ENCODE measurements around the gene GOLPH3L.
"Not testable (repeated sequence)": the region's sequence is repeated elsewhere in the genome, so short reads cannot be mapped to it uniquely, and the experiment has no call there.

Gene GOLPH3L

DNA sequence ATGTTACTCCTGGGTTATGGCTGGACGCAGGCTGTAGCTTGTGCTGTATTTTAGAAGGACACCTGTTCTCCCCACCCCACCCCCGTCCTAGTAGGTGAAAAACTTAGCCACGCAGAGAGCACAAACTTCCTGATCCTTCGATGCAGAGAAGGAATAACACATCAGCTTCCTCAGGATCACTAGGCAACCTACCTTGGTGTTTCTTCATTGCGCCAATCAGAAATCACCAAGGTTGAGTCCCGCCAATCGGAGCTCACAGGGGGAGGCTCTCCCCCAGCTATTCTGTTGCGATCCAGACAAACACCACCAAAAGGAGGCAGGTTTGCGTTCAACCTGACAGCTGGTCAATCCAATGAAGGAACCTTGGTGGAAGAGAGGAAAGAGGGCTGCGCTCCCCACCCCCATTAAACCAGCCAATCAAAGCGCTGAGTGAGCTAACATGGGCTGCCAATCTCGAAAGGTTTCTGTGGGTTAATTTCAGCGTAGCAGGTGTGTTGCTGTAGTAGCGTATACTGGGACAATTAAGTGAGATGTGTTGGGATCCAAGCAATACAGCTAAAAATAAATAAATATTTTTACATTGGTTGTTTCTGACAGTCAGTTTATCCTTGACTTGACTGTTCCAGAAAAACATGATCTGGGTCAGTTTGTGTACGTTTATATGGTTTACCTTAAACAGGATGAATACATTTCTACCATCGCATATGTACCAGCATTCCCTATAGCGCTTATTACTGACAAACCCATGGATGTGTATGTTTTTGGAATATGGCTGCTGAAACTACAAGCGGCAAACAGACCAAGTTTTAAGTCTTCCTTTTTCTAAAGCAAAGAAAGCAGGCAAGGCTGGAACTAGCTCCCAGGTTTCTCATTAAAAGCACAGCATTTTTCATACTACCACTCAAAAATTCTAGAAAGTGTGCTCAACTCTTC lies at the start of gene GOLPH3L:
Gene GOLPH3L (minus strand): TSS at position 160 of the 933 bp plus-strand sequence. CDS start 2,316 bp downstream, outside the sequence.
- peak; percentile 99 for DNase-seq

GRCh38 chr1:150730130-150730721 lies 33.3 kb upstream of the GOLPH3L start:
- DNase-seq: no peak

DNA sequence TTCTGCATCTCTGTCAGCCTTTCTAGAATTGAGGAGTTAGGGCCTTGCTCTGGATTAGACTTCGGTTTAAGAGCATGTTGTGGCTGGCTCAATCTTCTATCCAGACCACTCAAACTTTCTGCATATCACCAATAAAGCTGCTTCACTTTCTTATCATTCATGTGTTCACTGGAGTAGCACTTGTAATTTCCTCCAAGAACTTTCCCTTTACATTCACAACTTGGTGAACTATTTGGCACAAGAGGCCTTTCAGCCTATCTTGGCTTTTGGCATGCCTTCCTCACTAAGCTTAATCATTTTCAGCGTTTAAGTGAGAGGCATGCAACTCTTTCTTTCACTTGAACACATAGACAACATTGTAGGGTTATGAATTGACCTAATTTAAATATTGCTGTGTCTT lies 27.4 kb upstream of the GOLPH3L start:
- DNase-seq: no peak

DNA sequence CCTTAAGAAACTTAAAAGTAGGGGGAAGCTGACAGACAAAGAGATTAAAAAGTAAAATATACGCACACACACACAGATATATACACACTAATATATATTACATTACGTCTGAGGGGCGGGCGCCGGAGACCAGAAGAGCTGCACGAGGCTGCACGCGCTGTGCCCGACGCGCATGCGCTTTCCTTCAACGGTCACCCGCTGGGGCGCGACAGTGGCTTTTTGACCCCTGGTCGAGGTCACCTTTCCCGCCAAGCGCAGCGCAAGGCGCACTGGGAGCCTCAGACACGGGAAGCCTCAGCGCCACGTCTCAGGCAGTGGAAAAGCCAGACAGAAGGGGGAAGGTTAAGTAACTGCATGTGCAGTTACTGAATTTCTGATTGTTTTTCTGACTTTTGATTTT lies 23.7 kb upstream of the GOLPH3L start, which contains the start of gene HORMAD1:
Gene HORMAD1 (minus strand): TSS at position 193 of the 400 bp plus-strand sequence. CDS start 1,390 bp downstream, outside the sequence.
- no peak for DNase-seq

GRCh38 chr1:150720098-150720497 lies 23.1 kb upstream of the GOLPH3L start:
- no peak for DNase-seq

DNA sequence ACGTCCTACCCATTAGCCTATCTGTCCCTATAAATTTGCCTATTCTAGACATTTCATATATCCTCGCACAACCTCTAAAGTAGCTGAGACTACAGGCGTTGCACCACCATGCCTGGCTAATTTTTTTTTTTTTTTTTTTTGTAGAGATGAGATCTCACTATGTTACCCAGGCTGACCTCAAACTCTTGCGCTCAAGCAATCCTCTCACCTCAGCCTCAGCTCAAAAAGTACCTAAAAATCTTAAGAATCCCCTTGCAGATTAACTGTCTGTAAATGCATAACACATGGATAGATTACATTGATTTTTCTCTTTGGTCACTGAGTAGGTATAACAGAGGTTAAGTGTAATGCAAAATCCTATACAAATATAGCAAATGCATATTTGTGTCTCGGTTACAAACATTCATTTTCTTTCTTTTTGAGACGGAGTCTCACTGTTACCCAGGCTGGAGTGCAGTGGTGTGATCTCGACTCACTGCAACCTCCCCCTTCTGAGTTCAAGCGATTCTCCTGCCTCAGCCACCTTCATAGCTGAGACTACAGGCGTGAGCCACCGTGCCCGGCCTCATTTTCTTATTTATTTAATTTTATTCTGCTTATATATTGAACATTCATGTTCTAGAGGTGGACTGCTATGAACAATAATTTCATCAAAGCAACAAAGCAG lies 21.4 kb upstream of the GOLPH3L start:
- DNase-seq: no peak

DNA sequence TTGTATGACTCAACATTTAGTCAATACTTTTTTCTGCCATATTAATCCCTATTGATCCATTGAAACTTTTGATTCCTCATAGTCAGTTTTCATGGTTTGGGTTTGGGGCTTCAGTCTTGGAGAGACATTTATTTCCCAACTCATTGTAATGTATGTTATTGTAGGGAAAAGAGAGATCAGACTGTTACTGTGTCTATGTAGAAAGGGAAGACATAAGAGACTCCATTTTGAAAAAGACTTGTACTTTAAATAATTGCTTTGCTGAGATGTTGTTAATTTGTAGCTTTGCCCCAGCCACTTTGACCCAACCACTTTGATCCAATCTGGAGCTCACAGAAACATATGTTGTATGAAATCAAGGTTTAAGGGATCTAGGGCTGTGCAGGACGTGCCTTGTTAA lies 12.1 kb upstream of the GOLPH3L start:
- DNase-seq: not testable (repeated sequence)

DNA sequence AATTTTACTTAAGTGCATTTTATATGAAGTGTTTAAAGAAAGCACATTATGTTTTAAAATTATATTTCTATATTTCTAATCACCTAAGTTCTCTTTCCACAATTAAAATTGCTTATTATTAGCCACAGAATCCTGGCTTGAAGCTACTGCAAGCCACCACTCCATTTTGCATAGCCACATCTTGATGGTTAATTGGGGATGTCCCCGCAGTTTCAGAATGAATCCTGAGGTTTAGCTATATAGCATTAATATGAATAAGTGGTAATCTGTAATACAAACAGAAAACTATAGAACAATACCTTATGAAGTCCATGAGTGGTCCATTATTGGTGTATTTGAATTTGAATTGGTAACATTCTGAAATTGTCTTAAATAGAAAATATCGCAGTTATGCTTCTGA lies 11.6 kb upstream of the GOLPH3L start:
- DNase-seq: no peak

DNA sequence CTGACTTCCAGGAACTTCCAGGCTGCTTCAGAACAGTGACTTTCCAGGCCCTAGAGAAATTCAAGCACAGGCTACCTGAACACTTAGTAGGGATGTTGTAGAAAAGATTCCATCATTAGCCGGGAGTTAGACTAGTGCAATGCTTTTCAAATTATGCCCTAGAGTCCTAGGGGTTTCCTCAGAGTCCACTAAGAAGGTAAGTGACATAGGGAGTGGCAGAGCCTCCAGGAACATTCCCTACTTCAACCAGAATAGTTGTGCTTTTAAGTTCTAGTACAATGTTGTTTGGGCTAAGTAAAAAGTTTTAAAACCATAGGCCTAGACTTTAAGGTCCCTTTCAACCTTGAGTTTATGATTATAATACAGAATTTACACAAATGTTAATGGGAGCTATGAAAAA lies 9.1 kb upstream of the GOLPH3L start:
- no peak for DNase-seq

DNA sequence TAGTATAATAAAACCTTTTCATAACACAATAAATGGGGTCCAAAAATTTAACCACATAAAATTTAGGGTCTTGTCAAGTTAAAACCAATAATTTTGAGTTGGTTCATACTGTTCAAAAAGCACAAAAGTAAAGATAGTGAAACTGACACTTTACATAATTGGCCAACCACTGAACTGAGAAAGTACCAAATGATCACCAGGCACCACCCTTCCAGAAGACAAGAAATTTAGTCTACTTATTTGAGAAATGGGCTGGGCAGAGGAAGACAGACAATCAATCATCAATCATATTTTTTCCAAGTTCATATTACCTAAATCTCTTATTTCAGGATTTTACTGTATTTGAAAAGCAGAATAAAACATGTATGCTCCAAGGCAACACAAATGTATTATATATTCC lies 6.5 kb upstream of the GOLPH3L start:
- DNase-seq: no peak

GRCh38 chr1:150696590-150696989 lies 364 bp downstream of the GOLPH3L start:
- DNase-seq: peak; percentile 33

- DNase-seq: no peak
These were observed 792 bp downstream of the GOLPH3L start for GRCh38 chr1:150696162-150696561.

- DNase-seq: no peak
These were observed 1.4 kb downstream of the GOLPH3L start for GRCh38 chr1:150695561-150695960.

- no peak for DNase-seq
These were observed 4.2 kb downstream of the GOLPH3L start for GRCh38 chr1:150692720-150693119.

- DNase-seq: no peak
These were observed 8.2 kb downstream of the GOLPH3L start for GRCh38 chr1:150688763-150689162.

GRCh38 chr1:150686275-150686674 lies 10.7 kb downstream of the GOLPH3L start:
- DNase-seq: no peak

GRCh38 chr1:150683914-150684313 lies 13.0 kb downstream of the GOLPH3L start:
- no peak for DNase-seq

DNA sequence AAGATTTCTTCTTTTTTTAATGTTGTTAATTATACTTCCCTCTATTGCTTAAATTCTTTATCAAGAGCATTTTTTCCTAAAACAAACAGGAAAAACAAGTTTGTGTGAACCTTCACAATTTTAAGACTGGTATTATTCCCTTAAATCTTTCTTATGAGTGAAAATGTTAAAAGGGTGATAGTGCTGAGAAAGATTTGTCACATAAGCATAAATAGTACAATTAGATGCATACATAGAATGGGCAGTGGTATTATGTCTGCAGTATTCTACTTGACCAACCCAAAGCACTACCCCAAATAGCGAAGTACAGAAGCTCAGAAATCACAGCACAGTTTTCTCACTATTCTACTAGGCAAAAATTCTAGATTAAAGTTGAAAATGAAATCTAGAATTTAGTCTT lies 18.0 kb downstream of the GOLPH3L start:
- no peak for DNase-seq

- no peak for DNase-seq
These were observed 22.1 kb downstream of the GOLPH3L start for GRCh38 chr1:150674881-150675280.

DNA sequence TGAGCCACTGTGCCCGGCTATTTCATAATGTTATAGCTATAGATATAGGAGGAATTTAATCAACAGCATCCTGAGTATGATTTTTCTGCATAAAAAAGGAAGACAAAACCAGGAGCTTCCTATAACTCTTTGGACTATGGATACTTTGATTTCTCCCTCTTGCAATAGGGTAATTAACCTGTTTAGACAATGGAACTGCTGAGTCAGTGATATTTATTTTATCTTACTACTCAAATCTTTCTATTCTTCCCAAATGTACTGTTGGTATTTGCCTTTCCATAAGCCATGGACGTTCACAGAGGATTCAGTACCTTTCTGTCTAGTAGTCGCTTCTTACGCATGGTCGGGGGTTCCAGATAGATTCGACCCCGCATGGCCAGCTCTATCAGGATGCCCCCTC lies 33.6 kb downstream of the GOLPH3L start:
- no peak for DNase-seq

- DNase-seq: no peak
These were observed 34.1 kb downstream of the GOLPH3L start for GRCh38 chr1:150662811-150663210.

- DNase-seq: no peak
These were observed 35.8 kb downstream of the GOLPH3L start for GRCh38 chr1:150661156-150661555.

- no peak for DNase-seq
These were observed 36.4 kb downstream of the GOLPH3L start for GRCh38 chr1:150660584-150660983.

DNA sequence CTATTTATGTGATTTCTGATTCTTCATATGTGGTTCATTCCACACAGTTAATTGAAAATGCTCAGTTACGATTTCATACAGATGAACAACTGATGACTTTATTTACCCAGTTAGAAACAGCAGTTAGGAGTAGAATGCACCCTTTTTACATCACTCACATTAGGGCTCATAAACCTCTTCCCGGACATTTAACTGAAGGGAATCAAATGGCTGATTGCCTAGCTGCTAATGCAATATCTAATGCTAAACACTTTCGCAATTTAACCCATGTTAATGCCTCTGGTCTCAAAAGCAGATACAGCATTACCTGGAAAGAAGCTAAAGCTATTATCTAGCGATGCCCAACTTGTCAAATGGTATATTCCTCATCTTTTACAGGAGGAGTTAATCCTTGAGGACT lies 39.9 kb downstream of the GOLPH3L start:
- DNase-seq: not testable (repeated sequence)

All from DMS79 treated with DMSO at 0.1 percent for 48 hours (cell line).